HG02970 (cell line): ENCODE measurements around the gene ALKBH5.

ENCODE experiments used
- ATAC-seq: cut with Tn5 transposase; IDR thresholded peaks from one replicate; pipeline ENCODE4 v1.9.1; 2021; ENCODE audit warnings: mild to moderate bottlenecking, moderate library complexity, moderate number of reproducible peaks; ENCODE audit not compliant: unreplicated experiment, low FRiP score

ALKBH5 gene

DNA sequence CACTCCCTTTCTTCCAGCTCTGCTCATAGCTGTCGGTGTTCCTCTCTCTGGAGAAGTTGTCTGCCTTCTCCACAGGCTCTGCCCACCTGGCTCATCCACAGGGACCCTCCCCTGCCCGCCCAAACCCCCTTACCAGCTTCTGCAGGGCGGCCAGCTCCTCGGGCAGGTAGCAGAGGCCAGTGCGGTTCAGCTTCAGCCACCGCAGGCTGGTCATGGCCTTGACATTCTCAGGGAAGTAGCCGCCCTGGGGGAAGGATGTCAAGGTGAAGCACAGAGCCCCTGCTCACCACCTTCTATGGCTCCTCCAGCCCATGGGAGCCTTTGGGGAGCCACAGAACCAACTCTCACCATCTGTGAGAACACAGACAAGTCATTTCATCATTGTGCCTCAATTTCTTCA is 73.1 kb downstream of the ALKBH5 start:
- no peak for ATAC-seq

DNA sequence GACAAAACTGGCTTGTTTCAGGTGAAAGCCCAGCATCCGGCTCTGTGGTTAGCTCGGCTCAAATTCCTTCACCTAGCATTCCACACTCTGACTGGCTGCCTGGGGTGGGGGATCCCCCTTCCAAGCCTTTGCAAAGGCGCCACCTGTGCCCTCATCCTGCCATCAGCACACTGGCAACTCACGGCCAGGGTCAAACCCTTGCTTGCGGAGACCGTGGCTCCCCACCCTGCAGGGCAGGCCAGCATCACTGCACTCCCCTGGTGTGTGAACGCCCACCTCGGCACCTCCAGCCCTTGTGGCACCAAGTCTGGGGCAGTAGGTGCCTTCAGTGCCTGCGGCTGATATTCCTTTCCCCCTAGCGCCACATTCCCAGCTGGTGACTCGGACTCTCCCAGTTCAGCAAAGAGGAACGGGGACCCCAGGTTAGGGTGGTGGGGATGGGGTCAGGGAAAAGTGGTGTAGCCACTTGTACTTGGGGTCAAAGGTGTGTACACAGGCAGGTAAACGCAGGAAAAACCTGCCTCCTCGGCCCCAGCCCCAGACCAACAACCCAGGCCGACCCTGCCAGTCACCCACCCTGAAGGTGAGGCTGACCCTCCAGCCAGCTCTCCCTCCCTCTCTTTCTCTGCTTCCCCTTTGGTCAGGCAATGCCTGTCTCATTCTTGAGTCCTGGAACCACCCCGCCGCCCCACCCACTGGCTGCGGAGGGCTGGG is 73.8 kb downstream of the ALKBH5 start:
- no peak for ATAC-seq

DNA sequence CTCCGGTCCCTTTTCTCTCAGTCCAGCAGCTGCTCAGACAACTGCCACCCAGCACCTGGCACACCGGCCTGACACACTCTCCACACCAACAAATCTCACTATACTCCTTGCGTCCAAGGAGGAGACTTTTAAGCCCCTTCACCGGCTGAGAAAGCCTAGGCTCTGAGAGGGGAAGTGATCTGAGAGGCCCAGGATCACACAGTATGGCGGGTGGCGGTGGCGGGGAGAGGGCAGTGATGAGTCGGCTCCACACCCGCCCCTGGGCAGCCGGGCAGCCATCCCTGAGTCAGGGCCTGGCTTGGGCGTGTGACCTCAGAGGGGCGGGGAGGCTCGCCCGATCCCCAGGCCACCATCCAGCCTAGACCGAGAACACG is 74.3 kb downstream of the ALKBH5 start:
- no peak for ATAC-seq

DNA sequence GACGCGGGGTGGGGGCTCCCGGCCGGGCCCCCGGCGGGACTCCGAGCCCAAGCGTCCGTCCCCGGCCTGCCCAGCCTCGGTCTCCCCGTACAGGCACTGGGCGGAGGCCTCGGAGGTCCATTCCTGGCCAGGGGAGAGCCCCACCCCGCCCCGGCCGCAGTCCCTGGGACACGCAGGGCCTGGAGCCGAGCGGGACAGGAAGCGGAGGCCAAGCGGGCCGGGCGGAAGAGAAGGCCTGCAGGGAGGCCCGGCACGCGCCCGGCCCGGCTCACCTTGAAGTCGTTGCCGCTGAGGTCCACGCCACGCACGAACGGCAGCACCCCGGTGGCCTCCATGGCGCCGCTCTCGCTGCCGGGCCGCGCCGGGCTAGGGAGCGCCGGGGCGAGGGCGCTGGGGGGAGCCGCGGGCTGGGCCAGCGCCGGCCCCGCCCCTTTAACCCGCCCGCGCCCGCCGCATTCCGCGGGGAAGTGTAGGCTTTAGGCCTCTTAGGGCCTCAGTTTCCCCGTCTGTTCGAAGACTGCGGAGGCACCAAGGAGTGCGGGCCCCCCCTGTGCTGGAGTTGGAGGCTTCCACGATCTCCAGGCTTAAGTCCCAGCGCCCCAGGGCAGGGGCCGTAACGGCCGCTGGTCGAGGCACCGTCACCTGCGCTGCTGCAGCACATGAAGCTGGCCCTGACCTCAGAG is 74.9 kb downstream of the ALKBH5 start, which contains the start of gene FLII:
FLII (minus strand) TSS at position 383 of the 683 bp plus-strand sequence; CDS start at position 335, 48 bp downstream.
- ATAC-seq: no peak
